ENCODE results near the gene PLA2G1B. TPM values are rescaled to one million over a fixed set of nuclear protein-coding genes. Genes with fewer than 3 reads are reported as not detected.

Gene PLA2G1B
- total and polyA plus RNA-seq, 9 of the 15 experiments (the other 6 are each of a cell fraction or from before 2014, with no cell fraction given) = 1.4 TPM; not detected in 8

DNA sequence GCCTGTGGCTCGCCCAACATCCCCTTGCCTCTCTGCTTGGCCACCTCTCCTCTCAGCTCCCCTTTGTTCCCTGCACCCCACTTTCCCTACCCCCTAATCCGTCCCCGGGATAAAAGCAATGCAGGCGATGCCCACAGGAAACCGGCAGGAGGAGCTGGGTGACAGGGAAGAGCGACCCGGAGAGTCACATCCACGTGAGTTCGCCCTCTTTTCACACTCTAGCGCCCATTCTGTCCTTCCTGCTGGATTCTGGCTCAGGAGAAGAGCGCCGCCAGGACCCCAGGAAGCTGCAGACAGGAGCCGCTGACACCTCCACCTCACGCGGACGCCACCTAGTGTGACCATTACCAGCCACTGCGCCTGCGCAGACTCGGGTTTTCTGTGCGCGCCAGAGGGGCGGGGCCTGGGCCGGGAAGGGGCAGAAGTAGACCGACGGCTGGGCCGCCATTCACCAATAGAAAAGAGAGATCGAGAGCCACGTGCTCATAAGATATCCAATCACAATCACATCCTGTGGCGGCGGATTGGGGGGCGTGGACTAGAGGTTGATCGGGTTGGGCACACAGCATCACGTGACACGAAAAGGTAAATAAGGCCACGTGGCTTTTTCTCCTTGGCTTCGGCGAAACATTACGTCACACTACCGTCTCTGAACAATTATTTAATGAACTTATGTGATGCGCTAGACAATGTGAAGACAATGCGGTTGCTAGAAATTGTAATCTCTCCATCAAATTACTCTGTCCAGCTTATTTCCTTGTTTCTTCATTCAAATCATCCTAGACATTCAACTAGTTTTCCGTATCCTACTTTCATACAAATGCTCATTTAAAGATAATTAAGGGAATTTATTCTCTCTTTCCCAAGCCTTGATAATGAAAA is 10.1 kb downstream of the PLA2G1B start (continued):
- TF ChIP-seq TOE1 (IDR thresholded peaks at IDR 0.05; ENCODE audit: borderline replicate concordance) (peak; percentile 100), TOE1 (CRISPR knock-in tag; IDR thresholded peaks at IDR 0.05; ENCODE audit: borderline replicate concordance, low read depth) (peak; percentile 82; the same call in 1 of the 2 replicates), ZNF24 (IDR thresholded peaks at IDR 0.05) (no peak), NR4A1 (CRISPR knock-in tag; IDR thresholded peaks at IDR 0.05) (no peak), NR4A1 (tag; IDR thresholded peaks at IDR 0.05) (peak; percentile 29; the same call in 1 of the 2 replicates), NFE2L1 (tag; IDR thresholded peaks at IDR 0.05; ENCODE audit: borderline replicate concordance, low read depth) (no peak), ZNF232 (CRISPR knock-in tag; IDR thresholded peaks at IDR 0.05) (no peak), ELF2 (CRISPR knock-in tag; IDR thresholded peaks at IDR 0.05) (no peak), PPARD (CRISPR knock-in tag; IDR thresholded peaks at IDR 0.05) (no peak), SMAD1 (IDR thresholded peaks at IDR 0.05; ENCODE audit: low read depth, low read length, partially characterized antibody) (peak; percentile 55), HES1 (IDR thresholded peaks at IDR 0.05; ENCODE audit: low read depth) (peak; percentile 70), DPF2 (IDR thresholded peaks at IDR 0.05) (peak; percentile 22; the same call in 1 of the 2 replicates), ETV5 (CRISPR knock-in tag; IDR thresholded peaks at IDR 0.05; ENCODE audit: low read depth) (peak; percentile 46; the same call in 1 of the 2 replicates), EZH2 (IDR thresholded peaks at IDR 0.05; ENCODE audit: borderline replicate concordance, low read depth, low read length) (no peak), ZNF280B (CRISPR knock-in tag; IDR thresholded peaks at IDR 0.05) (no peak), SNIP1 (IDR thresholded peaks at IDR 0.05; ENCODE audit: low read depth) (no peak), IFI16 (CRISPR knock-in tag; IDR thresholded peaks at IDR 0.05) (no peak)
- TF ChIP-seq, protein P1, sequence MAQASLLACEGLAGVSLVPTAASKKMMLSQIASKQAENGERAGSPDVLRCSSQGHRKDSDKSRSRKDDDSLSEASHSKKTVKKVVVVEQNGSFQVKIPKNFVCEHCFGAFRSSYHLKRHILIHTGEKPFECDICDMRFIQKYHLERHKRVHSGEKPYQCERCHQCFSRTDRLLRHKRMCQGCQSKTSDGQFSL (CRISPR knock-in tag; IDR thresholded peaks at IDR 0.05) = 0 out of 2 replicates have a peak, but pooled peaks have one; percentile 17
- TF ChIP-seq, protein P1 (tag; IDR thresholded peaks at IDR 0.05) = no peak
- TF ChIP-seq, protein P2, sequence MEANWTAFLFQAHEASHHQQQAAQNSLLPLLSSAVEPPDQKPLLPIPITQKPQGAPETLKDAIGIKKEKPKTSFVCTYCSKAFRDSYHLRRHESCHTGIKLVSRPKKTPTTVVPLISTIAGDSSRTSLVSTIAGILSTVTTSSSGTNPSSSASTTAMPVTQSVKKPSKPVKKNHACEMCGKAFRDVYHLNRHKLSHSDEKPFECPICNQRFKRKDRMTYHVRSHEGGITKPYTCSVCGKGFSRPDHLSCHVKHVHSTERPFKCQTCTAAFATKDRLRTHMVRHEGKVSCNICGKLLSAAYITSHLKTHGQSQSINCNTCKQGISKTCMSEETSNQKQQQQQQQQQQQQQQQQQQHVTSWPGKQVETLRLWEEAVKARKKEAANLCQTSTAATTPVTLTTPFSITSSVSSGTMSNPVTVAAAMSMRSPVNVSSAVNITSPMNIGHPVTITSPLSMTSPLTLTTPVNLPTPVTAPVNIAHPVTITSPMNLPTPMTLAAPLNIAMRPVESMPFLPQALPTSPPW (CRISPR knock-in tag; IDR thresholded peaks at IDR 0.05) = peak; percentile 73
- TF ChIP-seq, protein P3, sequence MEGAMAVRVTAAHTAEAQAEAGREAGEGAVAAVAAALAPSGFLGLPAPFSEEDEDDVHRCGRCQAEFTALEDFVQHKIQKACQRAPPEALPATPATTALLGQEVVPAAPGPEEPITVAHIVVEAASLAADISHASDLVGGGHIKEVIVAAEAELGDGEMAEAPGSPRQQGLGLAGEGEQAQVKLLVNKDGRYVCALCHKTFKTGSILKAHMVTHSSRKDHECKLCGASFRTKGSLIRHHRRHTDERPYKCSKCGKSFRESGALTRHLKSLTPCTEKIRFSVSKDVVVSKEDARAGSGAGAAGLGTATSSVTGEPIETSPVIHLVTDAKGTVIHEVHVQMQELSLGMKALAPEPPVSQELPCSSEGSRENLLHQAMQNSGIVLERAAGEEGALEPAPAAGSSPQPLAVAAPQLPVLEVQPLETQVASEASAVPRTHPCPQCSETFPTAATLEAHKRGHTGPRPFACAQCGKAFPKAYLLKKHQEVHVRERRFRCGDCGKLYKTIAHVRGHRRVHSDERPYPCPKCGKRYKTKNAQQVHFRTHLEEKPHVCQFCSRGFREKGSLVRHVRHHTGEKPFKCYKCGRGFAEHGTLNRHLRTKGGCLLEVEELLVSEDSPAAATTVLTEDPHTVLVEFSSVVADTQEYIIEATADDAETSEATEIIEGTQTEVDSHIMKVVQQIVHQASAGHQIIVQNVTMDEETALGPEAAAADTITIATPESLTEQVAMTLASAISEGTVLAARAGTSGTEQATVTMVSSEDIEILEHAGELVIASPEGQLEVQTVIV (CRISPR knock-in tag; IDR thresholded peaks at IDR 0.05; ENCODE audit: borderline replicate concordance) = no peak

All from K562 (cell line).